ENCODE data around the gene TEX51. TPM values are rescaled to one million over a fixed set of nuclear protein-coding genes. Genes with fewer than 3 reads are reported as not detected.

Gene TEX51
- total and polyA plus RNA-seq, 8 donors, result not detected

- WGBS, 2 donors, result 64 to 72% methylated on average over 7 of the region's 7 CpGs
- H3K36me3 ChIP-seq, result no peaks in the 10 kb centered on the region
- H3K27ac ChIP-seq, result no peak overlapping the region
- H3K4me3 ChIP-seq, result no peak overlapping the region
- no peaks in the 10 kb centered on the region for H3K4me1 ChIP-seq
- ATAC-seq, result no peak
- H3K27me3 ChIP-seq, result no peaks in the 10 kb centered on the region
- no peak for TF ChIP-seq CTCF (IDR thresholded peaks at IDR 0.05)
- intact Hi-C loops (cut with DNase I), result no loop called here
- no peak for DNase-seq
- no peaks in the 10 kb centered on the region for H3K9me3 ChIP-seq
- no peak for FAIRE-seq
These were observed 47.8 kb downstream of the TEX51 start for GRCh38 chr2:126946318-126947102.

GRCh38 chr2:126947103-126947429, 48.4 kb downstream of the TEX51 start:
- no peak overlapping the region for H3K4me3 ChIP-seq
- H3K36me3 ChIP-seq, result no peaks in the 10 kb centered on the region
- 70 to 73% methylated on average over 6 of the region's 6 CpGs for WGBS, 2 donors
- no peaks in the 10 kb centered on the region for H3K27me3 ChIP-seq
- intact Hi-C loops (cut with DNase I), result no loop called here
- no peaks in the 10 kb centered on the region for H3K4me1 ChIP-seq
- ATAC-seq (no peak), FAIRE-seq (no peak), DNase-seq (no peak)
- no peak overlapping the region for H3K27ac ChIP-seq
- TF ChIP-seq CTCF (IDR thresholded peaks at IDR 0.05), result no peak
- H3K9me3 ChIP-seq, result no peaks in the 10 kb centered on the region

GRCh38 chr2:126949775-126950174, 51.1 kb downstream of the TEX51 start:
- no peak for TF ChIP-seq CTCF (IDR thresholded peaks at IDR 0.05)
- H3K36me3 ChIP-seq, result no peaks in the 10 kb centered on the region
- ATAC-seq, result no peak
- WGBS, 2 donors, result 64 to 80% methylated on average over 9 of the region's 9 CpGs
- H3K4me1 ChIP-seq, result no peaks in the 10 kb centered on the region
- no peaks in the 10 kb centered on the region for H3K9me3 ChIP-seq
- H3K27me3 ChIP-seq, result no peaks in the 10 kb centered on the region
- no peak for DNase-seq
- no peak for FAIRE-seq
- intact Hi-C loops (cut with DNase I), result no loop called here
- H3K4me3 ChIP-seq, result no peak overlapping the region
- no peak overlapping the region for H3K27ac ChIP-seq

GRCh38 chr2:126950504-126950903, 51.8 kb downstream of the TEX51 start:
- DNase-seq (no peak), FAIRE-seq (no peak), ATAC-seq (no peak)
- intact Hi-C loops (cut with DNase I), result no loop called here
- Histone ChIP-seq H3K27ac (no peak overlapping the region), H3K9me3 (no peaks in the 10 kb centered on the region), H3K4me3 (no peak overlapping the region), H3K36me3 (no peaks in the 10 kb centered on the region), H3K4me1 (no peaks in the 10 kb centered on the region), H3K27me3 (no peaks in the 10 kb centered on the region)
- WGBS, 2 donors, result 54 to 58% methylated on average over 3 of the region's 3 CpGs
- TF ChIP-seq CTCF (IDR thresholded peaks at IDR 0.05), result no peak

Other genes with a start within 250 kb of the TEX51 start
- gene GYPC, start 242.7 kb upstream of the TEX51 start, total RNA-seq, result 10 to 100 TPM; 13.0 to 40.1 (median 18.4) TPM
- gene GYPC, start 242.7 kb upstream of the TEX51 start, polyA plus RNA-seq, result 10 to 100 TPM; 74.0 to 75.4 TPM
- gene BIN1, start 208.3 kb downstream of the TEX51 start, total RNA-seq, result 10 to 100 TPM; 13.3 to 21.3 (median 15.4) TPM
- 10 to 100 TPM; 15.6 to 19.6 TPM for gene BIN1, start 208.3 kb downstream of the TEX51 start, polyA plus RNA-seq

Measured in pancreas (tissue), 10 donors.